NCI-H446 treated with DMSO at 0.1 percent for 48 hours (cell line): ENCODE data around the gene CPN2.

ENCODE experiments used
- DNase-seq: peaks from one replicate; lab custom pipeline; 2025; lab: John Stamatoyannopoulos, UW

CPN2 gene

GRCh38 chr3:194380326-194380725 is 29.2 kb upstream of the CPN2 start:
- no peak for DNase-seq

GRCh38 chr3:194379651-194380050 is 28.5 kb upstream of the CPN2 start:
- DNase-seq: no peak

DNA sequence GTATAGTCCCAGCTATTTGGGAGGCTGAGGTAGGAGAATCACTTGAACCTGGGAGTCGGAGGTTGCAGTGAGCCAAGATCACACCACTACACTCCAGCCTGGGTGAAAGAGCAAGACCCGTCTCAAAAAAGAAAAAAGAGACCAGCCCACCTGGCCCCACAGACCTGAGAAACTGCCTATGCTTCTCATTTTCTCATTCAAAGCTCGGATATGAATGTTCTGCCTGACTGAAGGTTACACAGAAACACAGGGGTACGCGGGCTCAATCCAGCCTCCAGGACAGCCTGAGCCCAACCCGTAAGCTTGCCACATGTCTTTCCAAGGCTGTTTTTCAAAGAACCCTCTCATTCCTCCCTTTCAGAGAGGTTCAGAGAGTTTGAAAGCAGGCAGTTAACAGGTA is 28.1 kb upstream of the CPN2 start:
- DNase-seq: no peak

DNA sequence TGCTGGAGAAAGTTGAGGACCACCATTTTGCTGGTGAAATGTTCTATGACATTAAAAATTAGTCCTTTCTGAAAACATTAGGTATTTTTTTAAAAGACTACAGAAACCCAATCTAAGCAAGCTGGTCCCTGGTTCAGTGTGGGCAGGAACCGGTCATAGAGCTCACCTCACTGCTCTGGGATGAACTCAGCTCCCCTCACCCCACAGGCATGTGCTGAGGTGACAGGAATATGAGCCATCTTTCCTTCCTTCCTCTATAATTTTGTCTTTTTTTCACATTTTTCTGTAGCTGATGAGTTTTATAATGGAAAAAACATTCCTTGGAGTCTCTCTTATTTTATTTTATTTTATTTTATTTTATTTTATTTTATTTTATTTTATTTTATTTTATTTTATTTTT is 26.6 kb upstream of the CPN2 start:
- DNase-seq: no peak

DNA sequence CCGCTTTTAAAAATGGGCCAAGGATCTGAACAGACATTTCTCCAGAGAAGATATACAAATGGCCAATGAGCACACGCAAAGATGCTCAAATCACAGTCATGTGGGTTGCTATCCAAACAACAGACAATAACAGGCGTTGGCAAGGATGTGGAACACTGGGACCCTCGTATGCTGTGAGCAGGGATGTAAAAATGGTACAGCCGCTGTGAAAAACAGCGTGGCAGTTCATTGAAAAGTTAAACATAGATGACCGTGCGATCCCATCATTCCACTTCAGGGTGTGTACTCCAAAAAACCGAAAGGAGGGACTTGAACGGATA is 25.1 kb upstream of the CPN2 start:
- no peak for DNase-seq

- no peak for DNase-seq
Observed at GRCh38 chr3:194375473-194376240, 24.5 kb upstream of the CPN2 start.

GRCh38 chr3:194374935-194375334 is 23.8 kb upstream of the CPN2 start:
- no peak for DNase-seq

DNA sequence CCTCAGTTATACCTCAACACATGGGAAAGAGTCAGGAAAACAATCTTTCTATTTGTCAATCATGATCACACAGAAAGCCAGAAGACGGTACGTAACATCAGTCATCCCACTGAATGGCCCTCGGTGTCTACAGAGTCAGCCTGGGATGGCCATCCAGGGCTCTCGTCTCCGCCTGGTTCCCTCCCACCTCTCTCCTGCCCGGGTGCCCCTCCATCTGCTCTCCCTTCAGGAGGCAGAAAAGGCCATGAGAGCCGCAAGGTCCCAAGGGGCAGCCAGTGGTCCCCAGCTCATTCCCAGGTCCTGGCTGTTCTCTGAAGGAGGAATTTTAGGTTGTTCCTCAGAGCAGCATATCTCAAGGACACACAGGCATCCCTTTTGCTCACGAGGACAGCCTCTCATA is 22.8 kb upstream of the CPN2 start:
- no peak for DNase-seq

DNA sequence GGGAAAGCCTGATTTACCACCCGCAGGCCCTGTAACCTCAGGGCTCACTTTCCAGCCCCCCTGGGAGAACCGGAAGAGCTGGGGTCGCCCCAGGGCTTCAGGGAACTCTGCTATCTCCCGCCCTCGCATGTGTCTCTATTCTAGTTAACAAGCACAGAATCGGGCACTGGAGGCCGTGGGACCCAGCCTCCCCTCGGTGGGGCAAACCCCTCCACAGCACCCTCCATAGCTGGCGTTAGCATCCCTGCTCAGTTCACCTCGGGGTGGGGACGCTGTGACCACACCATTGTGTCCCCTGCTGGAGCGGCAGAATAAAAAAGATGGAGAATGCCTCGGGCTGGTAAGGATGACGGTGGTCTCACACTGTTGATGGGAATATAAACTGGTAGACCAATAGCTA is 21.9 kb upstream of the CPN2 start:
- DNase-seq: no peak

DNA sequence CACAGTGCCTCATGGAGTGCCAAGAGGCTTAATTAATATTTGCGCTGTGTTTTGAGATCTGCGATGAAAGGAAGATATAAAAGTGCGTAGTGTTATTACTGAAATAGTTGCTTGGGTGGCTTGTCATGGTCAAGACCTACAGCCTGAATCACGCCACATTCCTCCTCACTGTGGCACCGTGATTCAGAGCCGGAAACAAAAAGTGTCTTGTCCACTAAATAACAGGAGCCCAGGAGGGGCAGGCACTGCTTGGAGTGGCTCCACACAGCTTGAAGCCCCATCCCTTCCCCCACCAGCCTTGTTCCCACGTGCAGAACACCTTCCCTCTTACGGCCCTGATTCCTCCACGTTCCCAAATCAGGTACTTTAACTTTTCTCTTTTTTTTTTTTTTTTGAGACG is 19.6 kb upstream of the CPN2 start:
- no peak for DNase-seq

DNA sequence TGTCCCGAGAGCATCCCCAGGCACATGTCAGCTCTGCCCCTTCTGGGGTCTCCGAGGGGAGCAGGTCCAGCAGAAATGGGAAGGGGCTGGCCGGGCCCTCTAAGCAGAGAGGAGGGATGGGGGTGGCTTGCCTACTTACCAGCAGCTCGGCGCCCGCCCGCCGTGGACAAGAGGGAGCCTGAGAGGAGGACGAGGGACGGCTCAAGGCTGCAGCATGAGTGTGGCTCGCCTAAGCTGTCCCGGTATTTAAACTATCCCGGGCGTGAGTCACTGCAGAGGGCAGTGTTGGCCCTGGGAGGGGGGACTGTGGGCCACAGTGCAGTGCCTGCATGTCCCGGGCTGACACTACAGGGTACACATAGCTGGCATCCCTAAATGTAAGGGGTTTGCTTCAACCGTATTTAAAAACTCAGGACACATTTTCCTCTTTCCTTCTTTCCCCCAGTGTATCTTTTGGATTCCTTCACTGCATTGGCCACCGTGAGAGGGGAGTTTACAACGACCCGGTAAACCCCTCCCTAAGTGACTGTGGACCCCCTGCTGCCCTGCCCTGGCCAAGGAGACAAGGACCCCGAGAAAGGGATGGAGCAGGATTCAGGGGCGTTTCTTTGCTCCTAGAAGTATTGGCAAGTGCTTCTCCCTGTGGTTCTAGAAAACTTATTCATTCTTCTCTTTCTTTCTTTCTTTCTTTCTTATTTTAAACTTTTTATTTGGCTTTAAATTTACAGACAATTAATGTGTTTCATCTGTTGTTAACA is 18.6 kb upstream of the CPN2 start, which contains the start of gene LRRC15:
Gene LRRC15, minus strand, starts transcription at position 222 of the 758 bp plus-strand sequence. CDS start 8,700 bp downstream, outside the sequence.
- no peak for DNase-seq

DNA sequence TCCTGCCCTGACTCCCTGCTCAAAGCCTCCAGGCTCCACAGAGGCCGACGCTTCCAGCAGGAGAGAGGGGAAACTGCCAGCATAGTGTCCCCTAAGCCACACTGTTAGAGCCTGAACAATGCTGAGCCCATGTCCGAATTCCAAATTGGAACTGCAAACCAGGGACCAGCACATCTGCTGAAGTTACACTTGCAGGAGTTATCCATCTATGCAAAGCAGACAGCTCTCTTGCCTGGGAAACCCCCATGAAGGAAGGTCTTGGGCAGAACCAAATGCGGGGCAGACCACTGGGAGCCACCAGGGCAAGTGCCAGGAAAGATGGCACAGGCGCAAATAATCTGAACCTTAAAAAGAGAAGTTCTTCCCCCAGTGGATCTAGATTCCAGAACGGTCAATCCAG is 17.8 kb upstream of the CPN2 start:
- no peak for DNase-seq

DNA sequence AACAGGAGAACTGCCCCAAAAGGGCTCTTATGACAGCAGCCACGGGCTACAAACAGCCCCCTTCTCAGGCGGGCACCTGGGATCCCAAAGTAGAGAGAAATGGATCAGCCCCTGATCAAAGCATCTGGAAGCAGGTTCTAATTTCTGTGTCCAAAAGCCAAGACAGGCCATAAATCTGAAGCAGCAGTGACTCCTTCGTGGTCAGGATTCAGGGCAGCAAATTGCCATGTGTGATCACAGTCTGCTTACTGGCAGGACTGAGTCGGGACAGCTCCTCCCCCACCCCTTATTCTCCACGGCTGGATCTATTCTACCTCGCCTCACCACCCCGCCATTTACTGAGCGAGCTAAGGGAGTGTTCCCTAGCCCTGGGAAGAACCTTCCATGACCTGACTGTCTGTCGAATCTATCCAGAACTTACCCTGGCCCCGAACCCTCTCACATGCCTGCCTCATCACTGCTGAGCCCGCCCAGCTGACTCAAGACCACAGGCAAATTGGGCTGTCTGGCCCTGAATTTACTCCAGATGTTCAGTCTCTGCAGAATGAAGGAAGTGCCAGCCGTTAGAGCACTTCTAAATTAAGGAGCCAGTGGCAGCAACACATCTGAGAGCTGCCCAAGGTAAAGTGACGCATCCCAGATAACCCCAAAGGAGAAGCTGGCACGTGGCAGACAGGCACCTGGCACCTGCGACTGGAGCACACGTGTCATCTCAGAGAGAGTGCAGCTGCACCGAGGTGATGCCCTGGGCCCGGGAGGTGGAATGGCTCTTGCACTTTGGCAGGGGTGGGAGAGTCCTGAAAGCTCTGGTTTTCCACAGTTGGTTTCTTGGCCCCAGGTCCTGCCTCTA is 17.1 kb upstream of the CPN2 start:
- no peak for DNase-seq

DNA sequence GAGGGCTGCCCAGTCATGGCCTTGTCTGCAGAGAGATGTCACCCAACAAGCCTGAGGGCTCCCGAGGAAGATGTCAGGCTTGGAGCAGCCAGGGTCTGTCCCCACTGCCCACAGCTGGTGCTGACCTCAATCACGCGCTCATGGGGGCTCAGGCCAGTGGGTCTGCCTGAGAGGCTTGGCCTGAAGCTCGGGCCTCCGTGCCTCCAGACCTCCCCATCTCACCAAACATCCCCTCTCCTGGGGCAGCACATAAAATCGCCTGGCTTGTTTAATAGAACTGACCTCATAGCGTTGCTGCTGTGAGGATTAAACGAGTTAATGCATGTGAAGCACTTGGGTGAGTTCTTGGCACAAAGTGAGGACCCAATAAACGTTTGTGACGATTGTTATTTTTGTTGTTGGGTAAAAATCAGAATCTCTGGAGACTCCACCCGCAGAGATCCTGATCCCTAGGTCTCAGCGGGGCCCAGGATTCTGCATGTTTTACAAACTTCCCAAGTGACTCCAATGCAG is 14.9 kb upstream of the CPN2 start:
- DNase-seq: no peak

- DNase-seq: no peak
Observed at GRCh38 chr3:194365526-194365925, 14.4 kb upstream of the CPN2 start.

GRCh38 chr3:194364652-194365434 is 13.7 kb upstream of the CPN2 start:
- peak; percentile 83 for DNase-seq

- no peak for DNase-seq
Observed at GRCh38 chr3:194364314-194364651, 13.2 kb upstream of the CPN2 start.

- DNase-seq: no peak
Observed at GRCh38 chr3:194360568-194360967, 9.4 kb upstream of the CPN2 start.

GRCh38 chr3:194357681-194358080 is 6.6 kb upstream of the CPN2 start:
- DNase-seq: no peak

- DNase-seq: no peak
Observed at GRCh38 chr3:194355379-194355778, 4.3 kb upstream of the CPN2 start.

- no peak for DNase-seq
Observed at GRCh38 chr3:194354315-194354714, 3.2 kb upstream of the CPN2 start.
